ENCODE results near the gene OXSR1.

OXSR1 gene

DNA sequence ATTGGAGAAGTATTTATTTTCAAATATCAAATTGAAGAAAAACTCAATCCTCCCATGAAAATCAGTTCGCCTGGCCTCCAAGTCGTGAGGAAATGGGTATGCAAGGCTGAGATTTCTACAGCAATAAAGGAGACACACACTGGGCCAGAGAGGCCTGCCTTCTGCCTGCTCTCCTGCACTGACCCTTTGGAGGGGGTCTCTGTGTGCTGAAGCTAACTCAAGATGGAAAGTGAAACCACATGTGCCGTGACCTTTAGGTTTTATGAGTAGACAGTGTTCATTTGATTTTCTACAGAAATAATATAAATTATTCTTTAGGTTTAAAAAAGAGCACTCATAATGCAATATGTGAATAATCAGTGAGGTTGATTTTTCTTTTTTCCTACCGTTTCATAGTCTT is 88.4 kb downstream of the OXSR1 start:
- no peak for DNase-seq (ENCODE audit: low read depth)
- H3K4me3 ChIP-seq (ENCODE audit: low read depth, low read length): no peak overlapping the region

DNA sequence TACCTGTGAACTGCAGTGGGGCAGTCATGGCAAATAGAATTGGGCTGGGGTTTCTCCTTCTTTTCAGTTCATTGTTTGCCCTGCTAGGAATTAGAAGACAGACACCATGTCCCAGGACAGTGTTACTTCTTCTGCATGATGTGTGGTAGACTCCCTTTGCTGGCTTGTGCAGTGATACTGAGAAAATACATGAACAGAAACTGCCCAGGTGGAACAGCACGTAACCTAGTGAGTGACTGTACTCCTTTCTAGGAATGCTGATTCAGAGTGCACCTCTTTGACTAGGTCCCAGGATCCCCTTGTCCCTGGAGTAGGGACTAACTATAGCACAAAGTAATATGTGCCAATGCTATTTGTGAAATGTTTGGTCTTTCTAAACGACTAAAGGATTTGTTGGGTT is 89.5 kb downstream of the OXSR1 start:
- DNase-seq (ENCODE audit: low read depth): no peak
- H3K4me3 ChIP-seq (ENCODE audit: low read depth, low read length): no peak overlapping the region

DNA sequence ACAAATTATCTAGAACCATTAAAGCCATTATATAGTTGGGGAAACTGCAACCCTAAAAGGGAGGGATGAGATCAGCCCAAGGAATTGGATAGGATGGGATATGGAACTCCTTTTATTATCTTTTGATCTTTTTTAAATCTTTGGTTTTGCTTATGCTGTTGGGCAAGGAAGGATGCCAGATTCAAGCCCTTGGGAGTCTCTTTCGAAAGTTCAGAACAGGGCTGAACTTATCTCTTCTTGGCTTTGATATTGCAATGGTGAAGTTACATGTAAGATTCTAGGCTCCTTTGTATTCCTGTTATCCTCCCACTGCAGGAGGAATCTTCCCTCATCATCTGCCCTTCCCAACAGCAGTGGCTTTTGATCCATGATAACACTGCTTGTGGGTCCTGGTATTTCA is 90.3 kb downstream of the OXSR1 start:
- DNase-seq (ENCODE audit: low read depth): peak; percentile 31
- H3K4me3 ChIP-seq (ENCODE audit: low read depth, low read length): no peak overlapping the region

DNA sequence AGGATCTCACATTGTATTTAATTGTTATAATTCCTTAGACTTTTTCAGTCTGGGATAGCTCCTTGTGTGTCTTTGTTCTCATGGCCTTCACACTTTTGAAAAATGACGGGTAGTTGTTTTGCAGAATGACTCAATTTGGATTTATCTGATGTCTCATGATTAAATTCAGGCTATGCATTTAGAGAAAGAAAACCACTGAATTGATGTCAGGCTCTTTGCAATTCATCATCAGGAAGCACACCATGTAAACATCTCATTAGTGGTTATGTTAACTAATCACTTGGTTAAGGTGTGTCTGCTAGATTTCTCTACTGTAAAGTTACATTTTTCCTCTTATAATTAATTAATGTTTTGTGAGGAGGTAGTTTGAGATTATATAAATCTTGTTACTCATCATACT is 92.2 kb downstream of the OXSR1 start:
- no peak for DNase-seq (ENCODE audit: low read depth)
- no peak overlapping the region for H3K4me3 ChIP-seq (ENCODE audit: low read depth, low read length)

GRCh38 chr3:38260474-38260873 is 95.1 kb downstream of the OXSR1 start:
- no peak for DNase-seq (ENCODE audit: low read depth)
- H3K4me3 ChIP-seq (ENCODE audit: low read depth, low read length): no peak overlapping the region

DNA sequence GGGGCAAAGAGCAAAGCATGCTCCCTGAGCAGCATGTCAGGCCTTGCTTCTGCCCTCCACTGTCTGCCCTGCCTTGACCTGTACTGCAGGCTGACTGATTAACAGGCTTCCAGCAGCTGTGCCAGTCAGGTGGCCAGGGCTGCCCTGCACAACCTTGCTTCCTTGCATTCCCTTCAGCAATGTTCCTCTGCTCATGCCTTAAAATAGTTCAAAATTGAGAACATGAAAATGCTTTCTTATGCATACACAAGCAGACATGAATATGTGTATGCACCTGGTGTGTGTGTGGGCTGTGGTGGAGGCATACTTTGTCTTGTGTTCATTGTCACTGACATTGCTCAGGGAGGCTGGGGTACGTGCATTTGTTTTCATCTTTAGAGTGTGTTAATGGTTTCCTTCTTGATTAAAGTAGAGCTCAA is 99.0 kb downstream of the OXSR1 start:
- no peak overlapping the region for H3K4me3 ChIP-seq (ENCODE audit: low read depth, low read length)
- DNase-seq (ENCODE audit: low read depth): no peak

DNA sequence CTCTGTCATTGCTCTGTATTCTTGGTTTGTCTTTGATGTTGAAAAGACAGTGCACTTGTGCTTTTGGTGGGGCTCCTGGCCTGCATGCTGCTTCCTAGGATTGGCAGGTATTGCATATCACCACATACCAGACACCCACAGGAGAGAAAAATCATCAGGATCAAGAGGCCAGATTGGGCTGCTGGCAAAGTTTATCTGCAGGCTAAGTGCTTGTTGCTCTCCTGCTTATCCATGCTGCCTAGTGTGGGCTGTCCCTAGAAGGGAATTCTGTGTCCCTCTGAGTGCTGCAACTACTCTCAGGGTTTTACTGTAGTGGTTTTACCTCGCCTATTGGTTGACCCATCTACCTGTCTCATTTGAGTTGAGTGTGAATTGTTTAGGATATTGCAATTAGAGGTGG is 99.4 kb downstream of the OXSR1 start:
- no peak for DNase-seq (ENCODE audit: low read depth)
- H3K4me3 ChIP-seq (ENCODE audit: low read depth, low read length): no peak overlapping the region

DNA sequence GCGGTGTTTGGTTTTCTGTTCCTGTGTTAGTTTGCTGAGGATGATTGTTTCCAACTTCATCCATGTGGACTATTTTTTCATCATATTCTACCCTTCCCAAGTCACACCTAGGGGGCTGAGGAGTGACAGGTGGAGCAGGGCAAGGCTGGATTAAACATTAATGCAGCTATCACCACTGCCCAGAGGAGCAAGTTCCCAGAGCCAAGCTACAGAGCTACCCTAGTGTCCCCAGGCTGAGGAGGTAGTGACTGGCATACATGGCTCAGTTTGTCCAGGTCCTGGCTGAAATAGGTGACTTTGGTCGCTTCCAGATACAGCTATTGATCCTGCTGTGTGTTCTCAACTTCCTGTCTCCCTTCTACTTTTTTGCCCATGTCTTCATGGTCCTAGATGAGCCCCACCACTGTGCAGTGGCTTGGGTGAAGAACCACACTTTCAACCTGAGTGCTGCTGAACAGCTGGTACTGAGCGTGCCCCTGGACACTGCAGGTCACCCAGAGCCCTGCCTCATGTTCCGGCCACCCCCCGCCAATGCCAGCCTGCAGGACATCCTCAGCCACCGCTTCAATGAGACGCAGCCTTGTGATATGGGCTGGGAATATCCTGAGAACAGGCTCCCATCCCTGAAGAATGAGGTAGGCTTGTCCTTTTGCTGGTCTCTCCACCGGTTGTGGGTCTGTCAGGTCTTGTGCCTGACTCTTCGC is 100.4 kb downstream of the OXSR1 start, which contains the start of gene SLC22A13:
SLC22A13 (plus strand) TSS at position 209 of the 704 bp plus-strand sequence; CDS start at position 258, 49 bp downstream.
- DNase-seq (ENCODE audit: low read depth): no peak
- no peak within 1 kb of the TSS for H3K4me3 ChIP-seq (ENCODE audit: low read depth, low read length)

GRCh38 chr3:38266810-38267209 is 101.5 kb downstream of the OXSR1 start:
- DNase-seq (ENCODE audit: low read depth): no peak
- no peak overlapping the region for H3K4me3 ChIP-seq (ENCODE audit: low read depth, low read length)

GRCh38 chr3:38267662-38268061 is 102.3 kb downstream of the OXSR1 start:
- DNase-seq (ENCODE audit: low read depth): no peak
- H3K4me3 ChIP-seq (ENCODE audit: low read depth, low read length): no peak overlapping the region

- no peak overlapping the region for H3K4me3 ChIP-seq (ENCODE audit: low read depth, low read length)
- DNase-seq (ENCODE audit: low read depth): no peak
Observed at GRCh38 chr3:38268087-38268486, 102.8 kb downstream of the OXSR1 start.

GRCh38 chr3:38268522-38268921 is 103.2 kb downstream of the OXSR1 start:
- no peak overlapping the region for H3K4me3 ChIP-seq (ENCODE audit: low read depth, low read length)
- no peak for DNase-seq (ENCODE audit: low read depth)

- no peak overlapping the region for H3K4me3 ChIP-seq (ENCODE audit: low read depth, low read length)
- no peak for DNase-seq (ENCODE audit: low read depth)
Observed at GRCh38 chr3:38270606-38271005, 105.3 kb downstream of the OXSR1 start.

- no peak for DNase-seq (ENCODE audit: low read depth)
- H3K4me3 ChIP-seq (ENCODE audit: low read depth, low read length): no peak overlapping the region
Observed at GRCh38 chr3:38271553-38271952, 106.2 kb downstream of the OXSR1 start.

- H3K4me3 ChIP-seq (ENCODE audit: low read depth, low read length): no peak overlapping the region
- DNase-seq (ENCODE audit: low read depth): no peak
Observed at GRCh38 chr3:38274864-38275649, 109.7 kb downstream of the OXSR1 start.

DNA sequence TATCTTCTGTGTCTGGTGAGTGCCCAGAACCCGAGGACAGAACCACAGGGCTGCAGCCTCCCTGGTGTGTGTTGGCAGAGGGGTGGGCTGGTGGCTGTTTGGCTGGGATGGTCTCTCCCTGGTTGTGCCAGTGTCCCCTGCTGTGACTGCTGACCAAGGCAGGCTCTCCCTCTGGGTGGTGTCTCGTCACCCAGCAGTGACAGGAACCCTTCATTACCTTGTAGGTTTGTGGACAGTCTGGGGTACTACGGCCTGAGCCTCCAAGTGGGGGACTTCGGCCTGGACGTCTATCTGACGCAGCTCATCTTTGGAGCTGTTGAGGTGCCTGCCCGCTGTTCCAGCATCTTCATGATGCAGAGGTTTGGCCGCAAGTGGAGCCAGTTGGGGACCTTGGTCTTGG is 110.3 kb downstream of the OXSR1 start:
- H3K4me3 ChIP-seq (ENCODE audit: low read depth, low read length): no peak overlapping the region
- DNase-seq (ENCODE audit: low read depth): no peak

DNA sequence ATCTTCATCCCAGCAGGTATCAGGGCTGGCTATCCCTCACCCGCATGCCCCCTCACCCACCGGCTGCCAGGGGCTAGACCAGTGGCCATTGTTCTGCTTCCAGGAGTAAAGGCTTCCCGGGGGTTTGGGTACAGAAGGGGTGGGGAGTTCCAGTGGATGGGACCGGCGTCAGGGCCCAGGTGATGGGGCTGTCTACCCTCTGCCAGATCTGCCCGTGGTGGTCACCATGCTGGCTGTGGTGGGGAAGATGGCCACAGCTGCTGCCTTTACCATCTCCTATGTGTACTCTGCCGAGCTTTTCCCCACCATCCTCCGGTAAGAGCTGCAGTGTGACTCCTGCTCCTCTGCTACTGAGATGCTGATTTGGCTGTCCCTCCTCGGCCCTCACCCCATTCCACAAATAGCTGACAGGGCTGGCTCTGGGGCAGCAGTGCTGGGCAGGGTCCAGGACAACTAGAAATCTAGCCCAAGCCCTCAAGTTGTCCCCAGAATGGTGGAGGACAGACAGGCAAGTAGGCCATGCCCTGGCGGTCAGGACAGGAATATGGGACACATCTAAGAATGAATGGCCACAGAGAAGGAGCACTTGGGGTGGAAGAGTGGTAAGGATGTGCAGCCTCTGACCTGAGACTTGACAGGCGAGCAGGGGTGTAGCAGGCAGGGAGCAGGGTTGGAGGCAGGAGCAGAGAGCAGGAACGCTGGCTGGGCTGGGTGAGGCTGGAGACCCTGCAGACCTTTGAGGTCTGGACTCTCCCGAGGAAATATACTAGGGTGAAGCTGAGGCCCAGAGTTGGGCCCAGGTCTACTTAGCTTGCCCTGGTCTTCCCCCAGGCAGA is 111.0 kb downstream of the OXSR1 start:
- DNase-seq (ENCODE audit: low read depth): no peak

GRCh38 chr3:38276917-38277630 is 111.7 kb downstream of the OXSR1 start:
- no peak for DNase-seq (ENCODE audit: low read depth)
- no peak overlapping the region for H3K4me3 ChIP-seq (ENCODE audit: low read depth, low read length)

More for the DNA sequence above, 111.0 kb downstream of the OXSR1 start:
- H3K4me3 ChIP-seq (ENCODE audit: low read depth, low read length): no peak overlapping the region

- no peak overlapping the region for H3K4me3 ChIP-seq (ENCODE audit: low read depth, low read length)
- no peak for DNase-seq (ENCODE audit: low read depth)
Observed at GRCh38 chr3:38278841-38279240, 113.5 kb downstream of the OXSR1 start.
